OCI-M1 (cell line): ENCODE results near the gene ZNF646.

Experiments used
- DNase-seq: peaks from one replicate; lab custom pipeline; 2025; lab: John Stamatoyannopoulos, UW

The ZNF646 gene

GRCh38 chr16:31064882-31065461 lies 9.2 kb upstream of the ZNF646 start:
- no peak for DNase-seq

- DNase-seq = no peak
Observed at GRCh38 chr16:31067342-31067741, 6.9 kb upstream of the ZNF646 start.

GRCh38 chr16:31071861-31072260 lies 2.4 kb upstream of the ZNF646 start:
- DNase-seq = peak; percentile 25

GRCh38 chr16:31072540-31073141 lies 1.6 kb upstream of the ZNF646 start:
- DNase-seq = peak; percentile 63

- peak; percentile 94 for DNase-seq
Observed at GRCh38 chr16:31073142-31073969, 866 bp upstream of the ZNF646 start.

- peak; percentile 41 for DNase-seq
Observed at GRCh38 chr16:31074814-31075183, 577 bp downstream of the ZNF646 start.

- DNase-seq = no peak
Observed at GRCh38 chr16:31076319-31076718, 2.1 kb downstream of the ZNF646 start.

- no peak for DNase-seq
Observed at GRCh38 chr16:31077024-31077423, 2.8 kb downstream of the ZNF646 start.

- no peak for DNase-seq
Observed at GRCh38 chr16:31077592-31078396, 3.6 kb downstream of the ZNF646 start.

- DNase-seq = no peak
Observed at GRCh38 chr16:31078597-31079341, 4.5 kb downstream of the ZNF646 start.

- DNase-seq = no peak
Observed at GRCh38 chr16:31079342-31079944, 5.2 kb downstream of the ZNF646 start.

GRCh38 chr16:31080035-31080629 lies 5.9 kb downstream of the ZNF646 start:
- no peak for DNase-seq

- no peak for DNase-seq
Observed at GRCh38 chr16:31080756-31081419, 6.7 kb downstream of the ZNF646 start.

- DNase-seq = no peak
Observed at GRCh38 chr16:31081428-31082351, 7.5 kb downstream of the ZNF646 start.

- no peak for DNase-seq
Observed at GRCh38 chr16:31082368-31083045, 8.3 kb downstream of the ZNF646 start.

GRCh38 chr16:31083081-31083480 lies 8.9 kb downstream of the ZNF646 start:
- no peak for DNase-seq

- no peak for DNase-seq
Observed at GRCh38 chr16:31083556-31083955, 9.3 kb downstream of the ZNF646 start.

- DNase-seq = no peak
Observed at GRCh38 chr16:31083981-31084380, 9.8 kb downstream of the ZNF646 start.
